Measurements from ENCODE around the gene KCNMA1.
"Not testable (repeated sequence)": the region's sequence is repeated elsewhere in the genome, so short reads cannot be mapped to it uniquely, and the experiment has no call there.

The KCNMA1 gene

DNA sequence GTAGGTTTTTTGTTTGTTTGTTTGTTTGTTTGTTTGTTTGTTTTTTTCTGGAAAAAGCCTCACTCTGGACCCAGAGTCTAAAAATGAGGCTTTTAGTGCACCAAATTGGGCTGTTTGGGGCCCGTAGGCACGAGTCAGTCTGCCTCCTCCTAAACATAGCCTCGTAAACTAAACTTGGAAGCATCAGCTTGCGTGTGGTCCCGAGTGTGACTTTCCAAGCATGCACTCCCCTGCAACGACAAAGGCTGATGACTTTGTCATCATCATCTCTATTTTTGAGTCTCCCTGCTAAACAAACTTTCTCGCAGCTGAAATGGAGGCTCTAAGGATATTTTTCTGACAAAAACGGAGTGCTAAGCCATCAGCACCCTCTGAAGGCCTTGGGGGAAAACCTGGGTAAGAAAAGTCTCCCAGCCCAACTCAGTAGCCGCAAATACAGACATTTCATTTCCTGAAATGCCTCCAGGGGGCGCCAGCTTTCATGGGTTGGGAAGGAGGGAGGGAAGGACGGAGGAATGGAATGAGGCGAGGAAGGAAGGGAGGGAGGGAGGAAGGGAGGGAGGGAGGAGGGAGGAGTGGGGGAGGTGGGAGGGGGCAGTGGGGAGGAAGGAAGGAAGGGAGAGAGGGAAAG, 245.9 kb downstream of the KCNMA1 start:
- DNase-seq (ENCODE audit: low spot score) = peak; percentile 22

- no peak for DNase-seq (ENCODE audit: low spot score)
Measured at GRCh38 chr10:77390481-77390891, 247.1 kb downstream of the KCNMA1 start.

DNA sequence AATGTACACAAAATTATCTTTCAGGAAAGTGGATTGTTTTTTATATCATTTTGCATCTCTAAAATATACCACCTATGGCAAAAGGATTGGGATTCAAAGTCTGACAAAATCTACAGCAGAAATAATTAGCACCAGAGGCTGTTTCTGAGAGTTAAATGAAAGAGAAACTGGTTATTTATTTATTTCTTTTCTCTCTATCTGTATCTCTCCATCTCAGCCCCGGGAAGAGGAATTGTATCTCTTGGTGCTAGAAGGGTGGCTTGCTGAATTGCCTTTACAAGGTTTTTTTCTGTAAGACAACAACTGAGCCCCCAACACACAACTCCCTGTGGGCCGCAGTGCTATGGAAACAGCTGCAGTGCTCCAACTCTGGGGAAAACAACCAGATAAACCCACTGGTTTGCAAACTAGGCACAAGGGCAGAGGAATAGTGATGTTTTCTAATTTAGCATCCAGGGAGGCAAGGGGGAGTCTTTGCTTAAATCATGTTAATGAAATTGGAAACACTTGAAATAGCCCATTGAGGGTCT, 249.0 kb downstream of the KCNMA1 start:
- no peak for DNase-seq (ENCODE audit: low spot score)

GRCh38 chr10:77387701-77388100, 249.9 kb downstream of the KCNMA1 start:
- DNase-seq (ENCODE audit: low spot score) = not testable (repeated sequence)

- no peak for DNase-seq (ENCODE audit: low spot score)
Measured at GRCh38 chr10:77387247-77387646, 250.4 kb downstream of the KCNMA1 start.

GRCh38 chr10:77386838-77387237, 250.8 kb downstream of the KCNMA1 start:
- DNase-seq (ENCODE audit: low spot score) = no peak

- no peak for DNase-seq (ENCODE audit: low spot score)
Measured at GRCh38 chr10:77386365-77386764, 251.2 kb downstream of the KCNMA1 start.

- no peak for DNase-seq (ENCODE audit: low spot score)
Measured at GRCh38 chr10:77385315-77385714, 252.3 kb downstream of the KCNMA1 start.

DNA sequence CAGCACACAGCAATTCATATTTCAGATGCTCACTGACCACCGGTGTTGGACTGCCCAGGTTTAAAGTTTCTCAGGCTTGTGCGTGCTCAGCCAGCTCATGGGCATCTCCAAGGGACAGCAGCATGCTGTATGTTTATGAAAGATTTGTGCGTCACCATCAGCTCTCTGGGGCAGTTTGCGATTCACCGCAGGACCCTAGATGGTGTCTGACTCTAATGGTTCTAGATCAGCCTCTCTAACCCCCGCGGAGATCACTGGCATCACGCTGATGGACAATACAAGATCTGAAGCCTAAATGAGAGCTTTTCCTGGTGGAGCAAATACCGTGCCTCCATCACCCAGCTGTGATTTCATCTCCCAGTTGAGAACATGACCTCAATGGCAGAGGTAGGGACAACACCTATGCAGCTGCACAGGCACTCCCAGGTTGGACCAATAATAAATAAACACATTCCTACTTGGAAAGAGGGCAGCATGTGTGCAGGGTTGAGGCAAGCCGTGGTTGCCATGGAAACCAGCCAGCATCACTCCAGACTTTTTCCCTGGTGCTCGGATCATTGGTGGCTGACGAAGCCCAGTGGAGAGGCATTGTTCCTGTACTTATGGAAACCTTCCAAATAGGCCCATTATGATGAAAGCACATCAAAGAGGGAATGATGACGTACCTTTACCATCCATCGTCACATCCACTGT, 253.6 kb downstream of the KCNMA1 start:
- no peak for DNase-seq (ENCODE audit: low spot score)

DNA sequence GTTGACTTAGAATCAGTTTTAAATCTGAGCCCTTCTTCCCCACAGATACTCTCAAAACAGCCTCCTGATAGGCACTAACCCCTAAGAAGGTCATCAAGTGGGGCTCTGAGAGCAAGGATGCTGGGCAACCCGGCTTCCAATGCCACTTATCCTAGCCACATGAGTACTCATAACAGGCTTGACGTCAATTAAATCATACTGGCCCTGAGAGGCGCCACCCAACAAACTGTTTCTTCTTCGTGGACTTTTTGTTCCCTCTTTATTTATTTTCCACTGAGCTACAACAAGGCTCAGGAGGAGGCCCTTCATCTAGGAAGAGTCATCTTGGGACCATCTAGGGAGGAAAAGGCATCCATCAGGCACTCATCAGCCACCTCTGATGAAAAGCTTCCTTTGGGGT, 255.9 kb downstream of the KCNMA1 start:
- DNase-seq (ENCODE audit: low spot score) = no peak

DNA sequence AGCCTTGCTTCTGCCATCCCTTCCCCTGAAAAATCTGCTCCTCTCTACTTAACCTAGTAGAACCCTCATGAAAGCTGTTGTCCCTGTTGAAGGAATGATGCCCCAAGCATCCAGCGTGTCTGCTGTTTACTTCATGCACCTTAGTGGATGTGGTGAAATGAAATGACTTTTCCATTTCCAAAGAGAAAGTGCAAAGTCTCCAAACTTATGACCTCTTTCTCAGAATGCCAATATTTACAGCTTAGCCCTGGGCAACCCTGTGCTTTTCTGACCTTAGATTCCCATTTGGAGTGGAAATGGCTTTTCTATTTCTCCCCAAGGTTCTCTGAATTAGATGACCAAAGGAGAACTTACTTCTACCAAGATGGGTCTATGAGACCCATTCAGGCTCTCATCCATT, 256.9 kb downstream of the KCNMA1 start:
- no peak for DNase-seq (ENCODE audit: low spot score)

GRCh38 chr10:77380191-77380590, 257.4 kb downstream of the KCNMA1 start:
- DNase-seq (ENCODE audit: low spot score) = no peak

DNA sequence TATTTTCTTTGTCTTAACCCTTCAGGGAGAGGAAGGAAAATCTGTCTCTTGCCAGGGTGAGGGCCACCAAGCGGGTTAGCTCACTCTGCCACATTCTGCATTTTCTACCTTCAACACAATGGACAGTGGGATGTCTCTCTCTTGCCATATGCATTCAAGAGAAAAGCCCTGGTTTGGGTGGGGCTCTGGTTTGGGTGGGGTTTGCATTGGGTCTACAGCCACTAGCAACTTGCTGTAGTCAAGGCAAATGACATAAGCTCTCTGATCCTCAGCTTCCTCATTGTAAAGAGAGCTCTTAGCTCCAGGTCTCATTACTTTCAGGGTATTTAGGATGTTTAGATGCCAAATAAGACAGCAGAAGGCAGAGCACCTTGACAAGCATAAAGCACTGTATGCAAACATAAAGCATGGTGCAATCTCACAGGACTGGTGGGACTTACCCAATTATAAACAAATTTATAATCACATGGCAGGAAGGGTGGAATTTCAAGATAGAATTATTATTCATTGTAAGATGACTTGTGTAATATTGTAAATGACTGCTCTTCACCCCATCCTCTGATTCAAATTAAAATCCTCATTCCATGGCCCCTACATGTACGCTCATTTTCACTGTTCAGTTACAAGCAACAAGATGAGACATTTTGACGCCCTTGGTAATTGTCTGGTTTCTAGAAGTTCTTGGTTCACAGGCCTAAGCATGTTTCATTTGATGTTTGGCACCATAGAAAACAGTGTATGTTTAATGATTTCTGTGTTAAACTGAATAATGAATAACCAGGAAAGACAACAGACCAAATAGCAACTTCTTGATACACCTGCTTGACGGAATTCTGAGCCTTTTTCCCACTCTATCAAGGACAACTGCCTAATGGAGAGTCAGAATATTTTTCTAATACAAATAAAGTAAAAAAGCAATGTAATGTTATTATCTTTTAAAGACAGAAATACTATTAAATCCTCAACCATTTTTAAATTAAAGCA, 258.9 kb downstream of the KCNMA1 start:
- no peak for DNase-seq (ENCODE audit: low spot score)

DNA sequence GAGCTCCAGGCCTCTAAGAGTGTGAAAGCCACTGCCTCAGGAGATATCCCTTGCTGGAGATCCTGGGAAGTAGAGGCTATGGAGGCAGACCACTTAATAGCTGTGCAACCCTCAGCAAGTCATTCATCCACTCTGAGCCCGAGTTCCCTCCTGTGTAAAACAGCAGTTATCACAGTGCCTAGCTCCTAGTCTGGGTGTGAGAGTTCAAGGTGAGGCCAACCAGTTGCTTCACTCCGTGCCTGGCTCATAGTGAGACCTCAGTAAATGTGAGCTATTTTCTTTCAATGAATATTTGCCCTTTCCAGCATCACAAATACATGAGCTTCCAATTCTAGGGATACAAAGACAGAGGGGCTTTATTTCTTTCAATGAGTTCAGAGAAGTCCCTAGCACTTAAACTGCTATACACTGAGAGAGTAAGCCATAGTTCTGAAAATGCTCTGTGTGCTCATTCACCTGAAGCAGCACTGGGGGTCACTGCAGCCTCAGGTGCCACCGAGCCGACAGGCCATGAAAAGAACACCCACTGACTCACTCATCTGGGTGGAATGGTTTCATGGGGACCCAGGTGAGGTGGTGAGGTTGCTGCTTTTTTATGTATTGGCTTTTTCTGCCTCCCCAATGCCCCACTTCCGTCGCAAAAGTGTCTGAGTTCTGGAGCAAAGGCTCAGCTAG, 259.8 kb downstream of the KCNMA1 start:
- DNase-seq (ENCODE audit: low spot score) = no peak

DNA sequence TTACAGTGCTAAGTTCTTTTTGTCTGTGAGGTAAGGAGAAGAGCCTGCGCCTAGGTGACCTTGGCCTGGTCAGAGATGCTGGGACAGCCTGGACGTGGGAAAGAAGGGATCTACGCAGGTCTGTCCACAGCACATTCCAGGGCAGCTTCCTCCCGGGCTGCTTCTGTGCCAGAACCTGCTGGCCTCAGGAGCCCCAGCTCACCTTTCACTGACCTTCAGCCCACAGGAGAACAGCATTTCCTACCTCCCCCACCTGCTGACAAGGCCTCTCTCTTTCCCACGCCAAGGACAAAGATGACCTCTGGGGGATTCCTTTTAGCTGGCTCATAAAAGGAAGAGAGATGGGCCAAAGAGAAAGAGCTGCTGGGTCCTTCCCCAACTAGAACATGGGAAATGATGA, 260.6 kb downstream of the KCNMA1 start:
- DNase-seq (ENCODE audit: low spot score) = no peak

DNA sequence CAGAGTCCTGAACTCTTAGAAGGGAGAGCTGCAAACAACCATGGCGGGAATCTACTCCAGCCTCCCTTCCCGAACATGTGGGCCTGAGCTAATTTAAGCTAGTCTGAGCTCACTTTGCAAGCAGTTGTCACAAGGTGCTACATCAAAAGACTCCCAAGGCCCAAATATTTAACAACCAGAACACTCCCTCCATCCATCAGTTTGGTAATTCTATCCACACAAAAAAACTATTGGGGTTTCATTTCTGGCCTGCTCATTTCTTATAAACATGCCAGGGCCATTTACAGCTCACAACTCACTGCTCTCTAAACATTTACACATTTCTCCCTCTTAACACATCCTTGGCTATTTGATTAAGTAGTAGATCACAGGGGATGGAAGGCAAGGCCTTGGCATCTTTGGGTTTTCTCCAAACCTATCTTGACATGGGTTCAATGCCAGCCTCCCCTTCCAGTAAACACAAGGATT, 263.4 kb downstream of the KCNMA1 start:
- DNase-seq (ENCODE audit: low spot score) = no peak

- no peak for DNase-seq (ENCODE audit: low spot score)
Measured at GRCh38 chr10:77371848-77372799, 265.5 kb downstream of the KCNMA1 start.

GRCh38 chr10:77371421-77371820, 266.2 kb downstream of the KCNMA1 start:
- DNase-seq (ENCODE audit: low spot score) = no peak

DNA sequence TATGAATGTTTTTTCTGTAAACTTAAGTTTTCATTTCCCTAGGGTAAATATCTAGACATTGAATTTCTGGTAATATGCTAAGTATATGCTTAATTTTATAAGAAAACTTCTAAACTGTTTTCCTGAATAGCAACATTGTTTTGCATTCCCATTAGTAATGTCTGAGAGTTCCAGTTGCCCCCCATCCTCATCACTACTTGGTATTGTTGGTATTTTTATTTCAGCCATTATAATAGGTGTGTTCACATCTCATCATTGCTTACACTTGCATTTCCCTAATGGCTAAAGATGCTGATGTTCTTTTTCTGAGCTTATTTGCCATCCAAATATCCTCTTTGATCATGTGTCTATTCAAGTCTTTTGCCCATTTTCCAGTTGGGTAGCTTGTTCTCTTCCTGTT, 269.6 kb downstream of the KCNMA1 start:
- no peak for DNase-seq (ENCODE audit: low spot score)

- DNase-seq (ENCODE audit: low spot score) = no peak
Measured at GRCh38 chr10:77363210-77363609, 274.4 kb downstream of the KCNMA1 start.

GRCh38 chr10:77361831-77362230, 275.8 kb downstream of the KCNMA1 start:
- DNase-seq (ENCODE audit: low spot score) = no peak

Data from hematopoietic multipotent progenitor cell treated with erythropoietin and hydrocortisone succinate and interleukin-3 and kit ligand, for 15 days (in vitro differentiated cells).